Neural cell (in vitro differentiated cells): Measurements from ENCODE around the gene SPAG6. TPM values are rescaled to one million over a fixed set of nuclear protein-coding genes. Genes with fewer than 3 reads are reported as not detected.
"Not testable (repeated sequence)": the region's sequence is repeated elsewhere in the genome, so short reads cannot be mapped to it uniquely, and the experiment has no call there.

Experiments used
- H2AFZ ChIP-seq: fragments of 200-600, 300-800 bp; sonication (generic), shearing (Covaris generic); 2 replicates; pipeline ENCODE4 v1.6.0; 2014; ENCODE audit warnings: low read depth, mild to moderate bottlenecking, antibody characterized with exemption, low read length, moderate library complexity
- H3F3A ChIP-seq: fragments of 200-600 bp; shearing (Covaris generic); 2 replicates; pipeline ENCODE4 v1.6.1; 2016; ENCODE audit warnings: mild to moderate bottlenecking, moderate library complexity, mixed read lengths, antibody characterized with exemption, low read length; ENCODE audit not compliant: insufficient read depth, poor library complexity, severe bottlenecking
- H3K27ac ChIP-seq: fragments of 200-600, 300-800 bp; sonication (generic), shearing (Covaris generic); 2 replicates; pipeline ENCODE4 v1.5.1; 2014; ENCODE audit warnings: mild to moderate bottlenecking, low read length, moderate library complexity
- H3K27me3 ChIP-seq: fragments of 300-800, 200-600 bp; sonication (generic), shearing (Covaris generic); 2 replicates; pipeline ENCODE4 v1.6.0; 2014; ENCODE audit warnings: mild to moderate bottlenecking, low read depth, low read length, moderate library complexity; ENCODE audit not compliant: insufficient read depth
- H3K36me3 ChIP-seq: fragments of 300-800, 200-600 bp; sonication (generic), shearing (Covaris generic); 2 replicates; pipeline ENCODE4 v1.5.1; 2014; ENCODE audit warnings: mild to moderate bottlenecking, antibody characterized with exemption, low read length, moderate library complexity; ENCODE audit not compliant: insufficient read depth
- H3K4me2 ChIP-seq: fragments of 300-800, 200-600 bp; sonication (generic), shearing (Covaris generic); 2 replicates; pipeline ENCODE4 v1.6.0; 2014; ENCODE audit warnings: mild to moderate bottlenecking, low read length
- H3K4me3 ChIP-seq: fragments of 300-800, 200-600 bp; sonication (generic), shearing (Covaris generic); 2 replicates; pipeline ENCODE4 v1.5.1; 2014; ENCODE audit warnings: mild to moderate bottlenecking, low read length, moderate library complexity
- H3K79me2 ChIP-seq: fragments of 200-600 bp; shearing (Covaris generic); replicated peaks from 2 replicates; pipeline ENCODE4 v1.6.0; 2014; ENCODE audit warnings: mild to moderate bottlenecking, low read length, moderate library complexity; ENCODE audit not compliant: insufficient read depth
- H3K9ac ChIP-seq: fragments of 300-800, 200-600 bp; sonication (generic), shearing (Covaris generic); 2 replicates; pipeline ENCODE4 v1.6.1; 2016; ENCODE audit warnings: mild to moderate bottlenecking, low read length, mixed read lengths
- H3K9me2 ChIP-seq: fragments of 200-600 bp; shearing (Covaris generic); 2 replicates; pipeline ENCODE4 v1.6.1; 2016; ENCODE audit warnings: mild to moderate bottlenecking, low read length, mixed read lengths; ENCODE audit not compliant: insufficient read depth
- H3K9me3 ChIP-seq: fragments of 200-600, 300-800 bp; sonication (generic), shearing (Covaris generic); 2 replicates; pipeline ENCODE4 v1.6.1; 2016; ENCODE audit warnings: mild to moderate bottlenecking, mixed run types, low read length, moderate library complexity, mixed read lengths
- H4K20me1 ChIP-seq: fragments of 200-600 bp; shearing (Covaris generic); 2 replicates; pipeline ENCODE4 v1.6.1; 2016; ENCODE audit warnings: mild to moderate bottlenecking, mixed run types; ENCODE audit not compliant: insufficient read depth
- EP300 ChIP-seq: fragments of 450-650 bp; conservative IDR thresholded peaks from 2 replicates; pipeline ENCODE4 v1.6.1; 2014; ENCODE audit warnings: antibody characterized with exemption, mild to moderate bottlenecking, moderate library complexity; ENCODE audit not compliant: poor library complexity, severe bottlenecking
- EZH2 ChIP-seq: fragments of 200-600, 300-800 bp; shearing (Covaris generic), sonication (generic); IDR thresholded peaks from 2 replicates; pipeline ENCODE4 v1.6.1; 2014; ENCODE audit warnings: antibody characterized with exemption, low read length, borderline replicate concordance, mild to moderate bottlenecking; ENCODE audit not compliant: insufficient read depth, poor library complexity, severe bottlenecking
- MXI1 ChIP-seq: fragments of 450-650 bp; conservative IDR thresholded peaks from 2 replicates; pipeline ENCODE4 v1.6.1; 2014; ENCODE audit warnings: antibody characterized with exemption, mild to moderate bottlenecking; ENCODE audit not compliant: poor library complexity, severe bottlenecking
- POLR2AphosphoS5 ChIP-seq: IDR thresholded peaks from 2 replicates; pipeline ENCODE4 v1.6.1; 2012
- RAD21 ChIP-seq: fragments of 450-650 bp; conservative IDR thresholded peaks from 2 replicates; pipeline ENCODE4 v1.6.1; 2014; ENCODE audit warnings: antibody characterized with exemption, mild to moderate bottlenecking, moderate library complexity
- SMC3 ChIP-seq: fragments of 450-650 bp; conservative IDR thresholded peaks from 2 replicates; pipeline ENCODE4 v1.6.1; 2014; ENCODE audit warnings: antibody characterized with exemption, mild to moderate bottlenecking, moderate library complexity; ENCODE audit not compliant: poor library complexity
- TAF1 ChIP-seq: IDR thresholded peaks from 2 replicates; pipeline ENCODE4 v1.6.1; 2012; ENCODE audit warnings: low read depth
- polyA plus RNA-seq: library from polyadenylated mRNA; depleted of rRNA; stranded (reverse); fragments of >200 nt; gene quantifications from 2 replicates; pipeline ENCODE4 v1.2.3, GENCODE V29; 2014
- TF ChIP-seq, protein P1 (sequence below): fragments of 450-650 bp; IDR thresholded peaks from 2 replicates; pipeline ENCODE4 v1.5.1; 2014; ENCODE audit warnings: antibody characterized with exemption, mild to moderate bottlenecking, moderate library complexity; ENCODE audit not compliant: poor library complexity, severe bottlenecking
- TF ChIP-seq, protein P2 (sequence below): IDR thresholded peaks from 2 replicates; pipeline ENCODE4 v1.6.1; 2012; ENCODE audit warnings: borderline replicate concordance

Gene SPAG6
- polyA plus RNA-seq, 1 donor from 2014 or later, result 0.36 TPM

DNA sequence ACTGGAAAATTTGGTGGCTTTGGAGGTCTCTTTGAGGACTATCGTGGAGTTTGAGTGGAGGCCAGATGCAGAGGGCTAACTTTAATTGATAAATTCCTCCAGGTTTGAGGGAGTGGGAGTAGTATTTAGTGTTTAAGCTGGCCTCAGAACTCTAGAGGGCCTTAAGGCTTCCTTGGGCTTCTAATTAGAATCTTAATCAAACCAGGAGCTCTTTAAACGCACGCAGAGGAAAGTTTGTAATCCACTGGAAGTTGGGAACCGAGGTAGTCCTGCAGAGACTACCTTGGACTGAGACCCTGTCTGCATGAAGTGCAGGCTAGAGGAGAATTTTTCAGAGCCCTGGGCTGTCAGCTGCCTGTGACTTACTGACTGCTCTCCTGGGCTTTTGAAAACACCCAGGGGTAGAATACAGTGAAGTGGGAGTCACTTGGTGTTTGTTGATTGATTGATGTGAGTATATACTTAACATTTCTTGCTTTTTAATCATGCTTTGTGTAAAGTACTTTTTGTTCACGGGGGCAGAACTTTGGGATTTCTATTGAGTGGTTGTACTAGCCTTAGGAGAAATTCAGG lies 5.9 kb downstream of the SPAG6 start:
- Histone ChIP-seq H3K4me3 (no peak overlapping the region), H3K27me3 (peaks cover 16% of the 10 kb centered on the region), H3K9me3 (no peaks in the 10 kb centered on the region), H2AFZ (no peak overlapping the region), H3K9ac (no peak overlapping the region), H3K36me3 (no peaks in the 10 kb centered on the region), H3K9me2 (no peaks in the 10 kb centered on the region), H3F3A (no peaks in the 10 kb centered on the region), H4K20me1 (no peaks in the 10 kb centered on the region), H3K27ac (no peak overlapping the region), H3K4me2 (no peak overlapping the region), H3K79me2 (no peaks in the 10 kb centered on the region)
- TF ChIP-seq MXI1, result no peak
- no peak for TF ChIP-seq EP300
- TF ChIP-seq RAD21, result no peak
- TF ChIP-seq TAF1, result no peak
- TF ChIP-seq, protein P1, sequence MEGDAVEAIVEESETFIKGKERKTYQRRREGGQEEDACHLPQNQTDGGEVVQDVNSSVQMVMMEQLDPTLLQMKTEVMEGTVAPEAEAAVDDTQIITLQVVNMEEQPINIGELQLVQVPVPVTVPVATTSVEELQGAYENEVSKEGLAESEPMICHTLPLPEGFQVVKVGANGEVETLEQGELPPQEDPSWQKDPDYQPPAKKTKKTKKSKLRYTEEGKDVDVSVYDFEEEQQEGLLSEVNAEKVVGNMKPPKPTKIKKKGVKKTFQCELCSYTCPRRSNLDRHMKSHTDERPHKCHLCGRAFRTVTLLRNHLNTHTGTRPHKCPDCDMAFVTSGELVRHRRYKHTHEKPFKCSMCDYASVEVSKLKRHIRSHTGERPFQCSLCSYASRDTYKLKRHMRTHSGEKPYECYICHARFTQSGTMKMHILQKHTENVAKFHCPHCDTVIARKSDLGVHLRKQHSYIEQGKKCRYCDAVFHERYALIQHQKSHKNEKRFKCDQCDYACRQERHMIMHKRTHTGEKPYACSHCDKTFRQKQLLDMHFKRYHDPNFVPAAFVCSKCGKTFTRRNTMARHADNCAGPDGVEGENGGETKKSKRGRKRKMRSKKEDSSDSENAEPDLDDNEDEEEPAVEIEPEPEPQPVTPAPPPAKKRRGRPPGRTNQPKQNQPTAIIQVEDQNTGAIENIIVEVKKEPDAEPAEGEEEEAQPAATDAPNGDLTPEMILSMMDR, result no peak
- TF ChIP-seq POLR2AphosphoS5, result no peak
- no peak for TF ChIP-seq EZH2
- TF ChIP-seq SMC3, result no peak
- TF ChIP-seq, protein P2, sequence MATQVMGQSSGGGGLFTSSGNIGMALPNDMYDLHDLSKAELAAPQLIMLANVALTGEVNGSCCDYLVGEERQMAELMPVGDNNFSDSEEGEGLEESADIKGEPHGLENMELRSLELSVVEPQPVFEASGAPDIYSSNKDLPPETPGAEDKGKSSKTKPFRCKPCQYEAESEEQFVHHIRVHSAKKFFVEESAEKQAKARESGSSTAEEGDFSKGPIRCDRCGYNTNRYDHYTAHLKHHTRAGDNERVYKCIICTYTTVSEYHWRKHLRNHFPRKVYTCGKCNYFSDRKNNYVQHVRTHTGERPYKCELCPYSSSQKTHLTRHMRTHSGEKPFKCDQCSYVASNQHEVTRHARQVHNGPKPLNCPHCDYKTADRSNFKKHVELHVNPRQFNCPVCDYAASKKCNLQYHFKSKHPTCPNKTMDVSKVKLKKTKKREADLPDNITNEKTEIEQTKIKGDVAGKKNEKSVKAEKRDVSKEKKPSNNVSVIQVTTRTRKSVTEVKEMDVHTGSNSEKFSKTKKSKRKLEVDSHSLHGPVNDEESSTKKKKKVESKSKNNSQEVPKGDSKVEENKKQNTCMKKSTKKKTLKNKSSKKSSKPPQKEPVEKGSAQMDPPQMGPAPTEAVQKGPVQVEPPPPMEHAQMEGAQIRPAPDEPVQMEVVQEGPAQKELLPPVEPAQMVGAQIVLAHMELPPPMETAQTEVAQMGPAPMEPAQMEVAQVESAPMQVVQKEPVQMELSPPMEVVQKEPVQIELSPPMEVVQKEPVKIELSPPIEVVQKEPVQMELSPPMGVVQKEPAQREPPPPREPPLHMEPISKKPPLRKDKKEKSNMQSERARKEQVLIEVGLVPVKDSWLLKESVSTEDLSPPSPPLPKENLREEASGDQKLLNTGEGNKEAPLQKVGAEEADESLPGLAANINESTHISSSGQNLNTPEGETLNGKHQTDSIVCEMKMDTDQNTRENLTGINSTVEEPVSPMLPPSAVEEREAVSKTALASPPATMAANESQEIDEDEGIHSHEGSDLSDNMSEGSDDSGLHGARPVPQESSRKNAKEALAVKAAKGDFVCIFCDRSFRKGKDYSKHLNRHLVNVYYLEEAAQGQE, result no peak

DNA sequence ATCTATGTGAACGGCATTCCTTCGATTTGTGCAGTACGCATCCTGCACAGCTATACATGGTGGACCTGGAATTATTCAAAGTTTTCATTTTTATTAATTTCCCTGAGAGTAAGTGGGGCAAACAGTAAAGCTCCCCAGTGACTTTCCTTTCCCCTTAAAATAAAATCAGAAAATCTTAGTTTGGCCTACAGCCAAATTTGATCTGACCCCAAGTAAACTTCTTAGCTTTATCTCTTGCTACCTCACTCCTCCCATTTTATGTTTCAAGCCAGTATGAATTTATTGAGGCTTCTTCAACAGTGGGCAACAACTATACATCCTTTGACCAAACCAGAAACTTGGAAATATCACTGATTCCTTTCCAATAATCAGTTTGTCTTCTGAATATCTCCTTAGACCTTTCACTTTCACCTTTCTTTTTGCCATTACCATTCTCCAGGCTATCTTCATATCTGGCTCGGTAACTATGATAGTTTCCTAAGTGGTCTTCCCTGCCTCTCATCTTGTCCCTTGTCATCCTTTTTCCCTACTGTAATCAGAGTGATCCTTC lies 11.1 kb downstream of the SPAG6 start:
- H3K27me3 ChIP-seq, result no peaks in the 10 kb centered on the region
- no peak overlapping the region for H3K4me2 ChIP-seq
- no peak overlapping the region for H3K9ac ChIP-seq
- TF ChIP-seq TAF1 (no peak), EZH2 (no peak), SMC3 (no peak), RAD21 (no peak), EP300 (no peak), MXI1 (no peak)
- TF ChIP-seq, protein P2, result no peak
- TF ChIP-seq, protein P1, result no peak
- no peaks in the 10 kb centered on the region for H3K9me3 ChIP-seq
- no peaks in the 10 kb centered on the region for H3K9me2 ChIP-seq
- H2AFZ ChIP-seq, result no peak overlapping the region
- H3K27ac ChIP-seq, result no peak overlapping the region
- H3K4me3 ChIP-seq, result no peak overlapping the region
- H3F3A ChIP-seq, result no peaks in the 10 kb centered on the region
- H4K20me1 ChIP-seq, result no peaks in the 10 kb centered on the region
- no peaks in the 10 kb centered on the region for H3K36me3 ChIP-seq
- no peaks in the 10 kb centered on the region for H3K79me2 ChIP-seq

DNA sequence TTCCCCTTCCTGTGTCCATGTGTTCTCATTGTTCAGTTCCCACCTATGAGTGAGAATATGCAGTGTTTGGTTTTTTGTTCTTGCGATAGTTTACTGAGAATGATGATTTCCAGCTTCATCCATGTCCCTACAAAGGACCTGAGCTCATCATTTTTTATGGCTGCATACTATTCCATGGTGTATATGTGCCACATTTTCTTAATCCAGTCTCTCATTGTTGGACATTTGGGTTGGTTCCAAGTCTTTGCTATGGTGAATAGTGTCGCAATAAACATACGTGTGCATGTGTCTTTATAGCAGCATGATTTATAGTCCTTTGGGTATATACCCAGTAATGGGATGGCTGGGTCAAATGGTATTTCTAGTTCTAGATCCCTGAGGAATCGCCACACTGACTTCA lies 12.5 kb downstream of the SPAG6 start:
- not testable (repeated sequence) for H3K9ac ChIP-seq, H4K20me1 ChIP-seq, H3K79me2 ChIP-seq, H3K9me3 ChIP-seq, H3K4me3 ChIP-seq, H3K27me3 ChIP-seq, H3K4me2 ChIP-seq, H2AFZ ChIP-seq, H3K9me2 ChIP-seq, H3K36me3 ChIP-seq, H3K27ac ChIP-seq, H3F3A ChIP-seq
